IMR-90 (cell line): ENCODE results near the gene TLR10. TPM values are rescaled to one million over a fixed set of nuclear protein-coding genes. Genes with fewer than 3 reads are reported as not detected.
A peak's percentile ranks its signal among the peaks of the same experiment; 100 is the strongest.

Experiments
- ATAC-seq: fragments of 200-7000 bp; cut with Tn5 transposase; 2 replicates; pipeline ENCODE4 v1.9.1; 2020; ENCODE audit warnings: low read depth, mild to moderate bottlenecking, moderate library complexity
- BruUV-seq: library from RNA; stranded (reverse); fragments of 400-500 nt; replicated peaks from 2 replicates; lab custom pipeline; 2021; lab: Mats Ljungman, UMichigan
- CTCF ChIA-PET: fragments of 300-600 bp; formaldehyde crosslinking; extraction: SDS; loops from one replicate; lab custom pipeline; 2021; ENCODE audit warnings: antibody characterized with exemption; lab: Yijun Ruan, JAX
- POLR2A ChIA-PET: fragments of 300-600 bp; sonication (Branson Sonifier 250); formaldehyde crosslinking; loops from one replicate; lab custom pipeline; 2022; ENCODE audit warnings: antibody characterized with exemption; ENCODE audit not compliant: unreplicated experiment; lab: Charles Lee
- DNase-seq: peaks from one replicate; pipeline ENCODE4 v3.0.0; 2013
- H2AFZ ChIP-seq: replicated peaks from 2 replicates; pipeline ENCODE3; 2013; ENCODE audit warnings: low read length, mild to moderate bottlenecking; ENCODE audit not compliant: poor library complexity
- H2AK5ac ChIP-seq: 2 replicates; pipeline ENCODE4 v1.6.1; 2013; ENCODE audit warnings: low read depth, low read length, inconsistent platforms
- H2AK9ac ChIP-seq: replicated peaks from 2 replicates; pipeline ENCODE3; 2013; ENCODE audit warnings: mild to moderate bottlenecking, low read depth, low read length, moderate library complexity; ENCODE audit not compliant: poor library complexity
- H2BK120ac ChIP-seq: 2 replicates; pipeline ENCODE4 v1.6.1; 2013; ENCODE audit warnings: low read depth, low read length, inconsistent platforms
- H2BK15ac ChIP-seq: 3 replicates; pipeline ENCODE4 v1.6.1; 2013; ENCODE audit warnings: low read depth, low read length, inconsistent platforms
- H2BK20ac ChIP-seq: 2 replicates; pipeline ENCODE4 v1.6.1; 2013; ENCODE audit warnings: low read depth, mild to moderate bottlenecking, inconsistent platforms, low read length, moderate library complexity
- H2BK5ac ChIP-seq: 2 replicates; pipeline ENCODE4 v1.6.1; 2013; ENCODE audit warnings: mild to moderate bottlenecking, low read depth, low read length, inconsistent platforms; ENCODE audit not compliant: poor library complexity, severe bottlenecking
- H3K14ac ChIP-seq: replicated peaks from 2 replicates; pipeline ENCODE4 v1.6.1; 2013; ENCODE audit warnings: low read depth, low read length, inconsistent platforms
- H3K18ac ChIP-seq: 2 replicates; pipeline ENCODE4 v1.6.1; 2013; ENCODE audit warnings: low read depth, low read length, control low read depth
- H3K23ac ChIP-seq: 2 replicates; pipeline ENCODE4 v1.6.1; 2013; ENCODE audit warnings: low read depth, low read length, inconsistent platforms
- H3K27ac ChIP-seq: 2 replicates; pipeline ENCODE4 v1.5.1; 2013; ENCODE audit warnings: mild to moderate bottlenecking, control low read depth, low read length; ENCODE audit not compliant: insufficient read depth
- H3K27me3 ChIP-seq: 2 replicates; pipeline ENCODE4 v1.6.1; 2013; ENCODE audit warnings: low read length; ENCODE audit not compliant: control insufficient read depth, insufficient read depth
- H3K36me3 ChIP-seq: 2 replicates; pipeline ENCODE4 v1.6.1; 2013; ENCODE audit warnings: low read length, mixed read lengths; ENCODE audit not compliant: control insufficient read depth, insufficient read depth
- H3K4ac ChIP-seq: 2 replicates; pipeline ENCODE4 v1.6.1; 2013; ENCODE audit warnings: low read depth, low read length, inconsistent platforms
- H3K4me1 ChIP-seq: 2 replicates; pipeline ENCODE4 v1.6.1; 2013; ENCODE audit warnings: low read length, mixed read lengths; ENCODE audit not compliant: control insufficient read depth, insufficient read depth
- H3K4me2 ChIP-seq: 2 replicates; pipeline ENCODE4 v1.6.1; 2013; ENCODE audit warnings: low read depth, mild to moderate bottlenecking, control low read depth, low read length, moderate library complexity
- H3K4me3 ChIP-seq: 2 replicates; pipeline ENCODE4 v1.5.1; 2013; ENCODE audit warnings: low read depth, mild to moderate bottlenecking, control low read depth, low read length, moderate library complexity; ENCODE audit not compliant: insufficient read depth
- H3K56ac ChIP-seq: 2 replicates; pipeline ENCODE4 v1.6.1; 2013; ENCODE audit warnings: low read length, inconsistent platforms; ENCODE audit not compliant: insufficient read depth; ENCODE audit errors: extremely low read depth
- H3K79me1 ChIP-seq, 2 experiments: 2 replicates each; pipeline ENCODE4 v1.6.1; 2013; ENCODE audit warnings: low read length in 2 of 2, inconsistent platforms in 1 of 2, low read depth in 1 of 2
- H3K9ac ChIP-seq: 2 replicates; pipeline ENCODE4 v1.6.1; 2013; ENCODE audit warnings: low read depth, low read length, control low read depth
- H3K9me1 ChIP-seq: 2 replicates; pipeline ENCODE4 v1.6.1; 2013; ENCODE audit warnings: low read length, inconsistent platforms; ENCODE audit not compliant: insufficient read depth
- H3K9me3 ChIP-seq: 2 replicates; pipeline ENCODE4 v1.6.1; 2013; ENCODE audit warnings: low read length; ENCODE audit not compliant: control insufficient read depth, insufficient read depth
- H4K20me1 ChIP-seq: 2 replicates; pipeline ENCODE4 v1.6.1; 2013; ENCODE audit warnings: low read length, inconsistent platforms; ENCODE audit not compliant: insufficient read depth
- H4K5ac ChIP-seq: 2 replicates; pipeline ENCODE4 v1.6.1; 2013; ENCODE audit warnings: mild to moderate bottlenecking, low read depth, low read length, control low read depth
- H4K8ac ChIP-seq, 2 experiments: 2 replicates each; pipeline ENCODE4 v1.6.1; 2013; ENCODE audit warnings: low read depth in 2 of 2, low read length in 2 of 2, control low read depth in 1 of 2, inconsistent platforms in 1 of 2
- H4K91ac ChIP-seq: 2 replicates; pipeline ENCODE4 v1.6.1; 2013; ENCODE audit warnings: low read depth, low read length, inconsistent platforms; ENCODE audit not compliant: insufficient read depth
- CHD1 ChIP-seq: IDR thresholded peaks from 2 replicates; pipeline ENCODE4 v1.6.1; 2012; ENCODE audit warnings: low read depth, low read length, improper control_type of control experiment
- FOS ChIP-seq: fragments of 150-350 bp; IDR thresholded peaks from 2 replicates; pipeline ENCODE4 v1.6.1; 2016; ENCODE audit warnings: low read depth, low read length
- RCOR1 ChIP-seq: IDR thresholded peaks from 2 replicates; pipeline ENCODE4 v1.6.1; 2012; ENCODE audit warnings: mild to moderate bottlenecking, low read length, improper control_type of control experiment; ENCODE audit not compliant: insufficient replicate concordance
- SMC3 ChIP-seq: fragments of 150-350 bp; IDR thresholded peaks from 2 replicates; pipeline ENCODE4 v1.6.1; 2016; ENCODE audit warnings: low read depth, mild to moderate bottlenecking, antibody characterized with exemption, low read length, moderate library complexity
- WGBS, 2 experiments: methylation state at CpG; one replicate each; pipeline versions ENCODE4 v1.1.5 to v1.1.7; 2013; ENCODE audit warnings: missing lambda C conversion rate in 2 of 2; ENCODE audit not compliant: insufficient read length in 1 of 2; ENCODE audit errors: extremely low coverage in 2 of 2; 5-methylcytosine and 5-hydroxymethylcytosine counted together
- dilution Hi-C: fragments of 300-500 bp; cut with HindIII; formaldehyde crosslinking; loops from one replicate; pipeline ENCODE4 v1.14.3; 2018; ENCODE audit warnings: low sequenced_read_pairs; ENCODE audit not compliant: unreplicated experiment
- in situ Hi-C: fragments of 300-500 bp; cut with MboI; formaldehyde crosslinking; loops from 3 replicates; pipeline ENCODE4 v1.14.3; 2019; ENCODE audit warnings: low sequenced_read_pairs, inconsistent platforms, mixed read lengths
- intact Hi-C: fragments of 100-400 bp; cut with micrococcal nuclease; formaldehyde crosslinking; loops from 2 replicates; pipeline ENCODE4 v1.10.0; 2022
- polyA plus RNA-seq, 3 experiments: library from polyadenylated mRNA; depleted of rRNA; stranded (reverse); fragments of >200 nt; gene quantifications; 2 replicates each; pipeline ENCODE4 v1.2.3, GENCODE V29; 2012; ENCODE audit warnings: low replicate concordance in 1 of 3
- total RNA-seq: library from RNA; depleted of rRNA; stranded (reverse); fragments of >200 nt; gene quantifications from 2 replicates; pipeline ENCODE4 v1.2.3, GENCODE V29; 2012

TLR10 gene
- total and polyA plus RNA-seq, 2 of the 4 experiments (the other 2 are of a cell fraction): not detected

DNA sequence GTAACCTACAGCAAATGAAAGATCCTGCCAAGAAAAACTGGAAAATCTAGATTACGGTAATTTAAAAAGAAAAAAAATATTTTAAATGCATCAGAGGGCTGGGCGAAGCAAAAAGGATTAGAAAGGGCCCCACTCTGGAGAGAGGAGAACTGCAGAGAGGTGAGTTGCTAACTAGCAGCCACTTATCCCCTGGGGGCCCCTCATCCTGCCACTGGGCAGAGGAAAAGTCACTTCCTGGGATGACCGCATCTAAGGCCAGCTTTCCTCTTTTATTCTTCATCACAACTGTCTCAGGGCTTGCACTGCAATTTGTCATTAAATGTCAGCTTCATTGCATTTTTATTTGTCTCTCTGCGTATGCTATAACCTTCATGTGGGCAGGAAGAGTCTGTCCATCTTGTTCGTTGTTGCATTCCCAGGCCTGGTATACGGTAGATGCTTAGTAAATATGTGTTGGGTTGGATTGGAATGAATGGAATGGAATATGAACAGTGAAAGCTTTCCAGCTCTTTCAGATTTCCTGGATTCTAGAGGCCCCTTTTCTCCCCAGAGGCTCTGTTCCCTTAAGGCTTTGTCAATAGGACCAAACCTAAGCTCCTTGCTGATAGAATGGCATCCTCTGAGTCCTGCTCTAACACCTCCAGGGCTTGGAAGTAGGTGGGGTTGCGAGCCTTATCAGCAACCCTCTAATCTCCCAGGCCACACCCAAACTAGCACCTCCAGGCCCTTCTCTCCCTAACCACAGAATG is 58.9 kb downstream of the TLR10 start:
- Histone ChIP-seq H3K14ac (0 out of 2 replicates have a peak overlapping the region, but pooled peaks have one; percentile 25), H2BK5ac (no peak overlapping the region), H3K79me1 (no peaks in the 10 kb centered on the region), H3K4ac (0 out of 2 replicates have a peak overlapping the region, but pooled peaks have one; percentile 10), H3K4me3 (no peak overlapping the region), H3K23ac (no peak overlapping the region), H2AK5ac (no peak overlapping the region), H2BK120ac (0 out of 2 replicates have a peak overlapping the region, but pooled peaks have one; percentile 6), H3K56ac (no peak overlapping the region), H3K4me1 (peaks cover 5% of the 10 kb centered on the region), H3K27ac (no peak overlapping the region), H4K91ac (no peak overlapping the region), H2BK20ac (no peak overlapping the region; the same call in 1 of the 2 replicates), H3K9ac (no peak overlapping the region), H2AK9ac (peak overlapping the region; percentile 3), H4K20me1 (no peaks in the 10 kb centered on the region), H3K9me1 (no peaks in the 10 kb centered on the region), H2BK15ac (no peak overlapping the region), H3K36me3 (no peaks in the 10 kb centered on the region), H4K8ac (no peak overlapping the region), H3K9me3 (no peaks in the 10 kb centered on the region), H2AFZ (no peak overlapping the region), H3K4me2 (no peak overlapping the region), H3K27me3 (no peaks in the 10 kb centered on the region; the same call in 1 of the 2 replicates), H3K18ac (peak overlapping the region; percentile 16; the same call in 1 of the 2 replicates), H4K5ac (no peak overlapping the region)
- DNase-seq (no peak), ATAC-seq (peak; percentile 71)
- no TSS peak for BruUV-seq
- ChIA-PET CTCF (interaction anchor here (0.6 to 1.8 kb wide), 2 partner anchors 20 to 49 kb away, joined by 3 to 6 read pairs; no protein-coding TSS in a partner anchor), POLR2A (interaction anchor here (0.5 kb wide), 1 partner anchor 30 kb away, joined by 5 read pairs; no protein-coding TSS in a partner anchor)
- dilution Hi-C loops (no loop called here), in situ Hi-C loops (loop anchor here (10.0 kb wide), 1 partner anchor 919 kb away; no protein-coding TSS in a partner anchor), intact Hi-C loops (no loop called here)
- TF ChIP-seq CHD1: no peak
- no peak for TF ChIP-seq SMC3
- no peak for TF ChIP-seq FOS
- no peak for TF ChIP-seq RCOR1
- 83% methylated on average over 1 of the region's 7 CpGs; no CpG with 5 or more reads in 1 of the 2 experiments for WGBS, 2 experiments
